OCI-LY3 (cell line): ENCODE data around the gene GGTA1.

Experiments
- CTCF ChIP-seq: fragments of 200-600, 300-600 bp; sonication (generic); IDR thresholded peaks from 2 replicates; pipeline ENCODE4 v1.5.1; 2014; ENCODE audit warnings: antibody characterized with exemption, low read length, low read depth
- EZH2phosphoT487 ChIP-seq: fragments of 200-600 bp; shearing (Covaris generic); IDR thresholded peaks from 2 replicates; pipeline ENCODE4 v1.6.1; 2018; ENCODE audit warnings: antibody characterized with exemption, mixed run types, low read depth

GRCh38 chr9:121424024-121424432 is 75.6 kb downstream of the GGTA1 start:
- TF ChIP-seq CTCF = no peak
- TF ChIP-seq EZH2phosphoT487 = no peak
